Activated naive CD4-positive, alpha-beta T cell treated with anti-CD3 and anti-CD28 coated beads, Interleukin-2, amount 50 U/mL, for 24 hours (primary cell): Measurements from ENCODE around the gene IL6ST.
"Not testable (repeated sequence)": the region's sequence is repeated elsewhere in the genome, so short reads cannot be mapped to it uniquely, and the experiment has no call there.

ENCODE experiments used
- H3K27ac Mint-ChIP-seq: one replicate; pipeline ENCODE4 v1.8.0; 2021; ENCODE audit warnings: mild to moderate bottlenecking, mixed read lengths
- H3K27me3 Mint-ChIP-seq: one replicate; pipeline ENCODE4 v1.8.0; 2021; ENCODE audit warnings: mixed read lengths
- H3K36me3 Mint-ChIP-seq: one replicate; pipeline ENCODE4 v1.8.0; 2021; ENCODE audit warnings: mixed read lengths
- H3K4me1 Mint-ChIP-seq: one replicate; pipeline ENCODE4 v1.8.0; 2021; ENCODE audit warnings: mixed read lengths
- H3K4me3 Mint-ChIP-seq: one replicate; pipeline ENCODE4 v1.8.0; 2021; ENCODE audit warnings: mild to moderate bottlenecking, mixed read lengths
- H3K9me3 Mint-ChIP-seq: one replicate; pipeline ENCODE4 v1.8.0; 2021; ENCODE audit warnings: mixed read lengths

The IL6ST gene

GRCh38 chr5:55993013-55993412 is 1.8 kb downstream of the IL6ST start:
- H3K36me3 Mint-ChIP-seq, result peaks cover 17% of the 10 kb centered on the region
- H3K4me3 Mint-ChIP-seq, result peak overlapping the region; percentile 98
- peaks cover 71% of the 10 kb centered on the region for H3K4me1 Mint-ChIP-seq
- H3K27me3 Mint-ChIP-seq, result no peaks in the 10 kb centered on the region
- H3K27ac Mint-ChIP-seq, result peak overlapping the region; percentile 100
- no peaks in the 10 kb centered on the region for H3K9me3 Mint-ChIP-seq

- no peaks in the 10 kb centered on the region for H3K27me3 Mint-ChIP-seq
- peaks cover 74% of the 10 kb centered on the region for H3K4me1 Mint-ChIP-seq
- no peaks in the 10 kb centered on the region for H3K9me3 Mint-ChIP-seq
- peaks cover 17% of the 10 kb centered on the region for H3K36me3 Mint-ChIP-seq
- peak overlapping the region; percentile 90 for H3K27ac Mint-ChIP-seq
- H3K4me3 Mint-ChIP-seq, result peak overlapping the region; percentile 98
Measured at GRCh38 chr5:55991768-55992486, 2.8 kb downstream of the IL6ST start.

DNA sequence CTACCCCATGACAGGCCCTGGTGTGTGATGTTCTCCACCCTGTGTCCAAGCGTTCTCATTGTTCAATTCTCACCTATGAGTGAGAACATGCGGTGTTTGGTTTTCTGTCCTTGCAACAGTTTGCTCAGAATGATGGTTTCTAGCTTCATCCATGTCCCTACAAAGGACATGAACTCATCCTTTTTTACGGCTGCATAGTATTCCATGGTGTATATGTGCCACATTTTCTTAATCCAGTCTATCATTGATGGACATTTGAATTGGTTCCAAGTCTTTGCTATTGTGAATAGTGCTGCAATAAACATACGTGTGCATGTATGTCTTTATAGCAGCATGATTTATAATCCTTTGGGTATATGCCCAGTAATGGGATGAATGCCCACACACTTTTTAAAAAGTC is 3.9 kb downstream of the IL6ST start:
- peaks cover 23% of the 10 kb centered on the region for H3K36me3 Mint-ChIP-seq
- H3K4me3 Mint-ChIP-seq, result peak overlapping the region; percentile 98
- not testable (repeated sequence) for H3K9me3 Mint-ChIP-seq, H3K27me3 Mint-ChIP-seq
- peak overlapping the region; percentile 90 for H3K27ac Mint-ChIP-seq
- H3K4me1 Mint-ChIP-seq, result peaks cover 74% of the 10 kb centered on the region

- peak overlapping the region; percentile 98 for H3K4me3 Mint-ChIP-seq
- H3K9me3 Mint-ChIP-seq, result no peaks in the 10 kb centered on the region
- H3K4me1 Mint-ChIP-seq, result peaks cover 79% of the 10 kb centered on the region
- H3K36me3 Mint-ChIP-seq, result peaks cover 23% of the 10 kb centered on the region
- peak overlapping the region; percentile 90 for H3K27ac Mint-ChIP-seq
- no peaks in the 10 kb centered on the region for H3K27me3 Mint-ChIP-seq
Measured at GRCh38 chr5:55989860-55990259, 4.9 kb downstream of the IL6ST start.

DNA sequence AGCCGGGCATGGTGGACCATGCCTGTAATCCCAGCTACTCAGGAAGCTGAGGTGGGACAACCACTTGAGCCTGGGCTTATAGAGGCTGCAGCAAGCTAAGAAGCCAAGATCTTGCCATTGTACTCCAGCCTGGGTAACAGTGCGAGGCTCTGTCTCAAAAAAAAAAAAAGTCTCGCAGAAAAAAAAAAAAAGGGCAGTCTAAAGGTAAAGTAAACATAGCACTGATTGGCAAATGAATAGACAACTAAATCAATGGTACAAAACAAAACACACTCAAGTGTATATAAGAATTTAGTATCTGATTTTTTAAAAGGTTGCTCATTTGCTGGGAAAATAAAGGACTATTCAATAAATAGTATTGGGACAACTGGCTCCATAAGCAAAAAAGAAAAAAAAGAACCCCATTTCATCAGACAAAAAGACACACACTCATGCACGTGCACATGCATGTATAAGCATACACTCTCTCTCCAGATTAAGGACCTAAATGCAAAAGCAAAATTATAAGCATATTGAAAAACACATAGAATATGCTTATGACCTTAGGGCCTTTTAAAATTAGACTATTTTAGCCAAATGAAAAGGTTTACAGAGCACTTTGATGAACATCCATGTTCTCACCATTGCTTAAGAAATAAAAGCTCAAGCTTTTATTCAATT is 5.7 kb downstream of the IL6ST start:
- H3K4me3 Mint-ChIP-seq, result peak overlapping the region; percentile 98
- no peaks in the 10 kb centered on the region for H3K27me3 Mint-ChIP-seq
- peaks cover 21% of the 10 kb centered on the region for H3K36me3 Mint-ChIP-seq
- peaks cover 86% of the 10 kb centered on the region for H3K4me1 Mint-ChIP-seq
- no peaks in the 10 kb centered on the region for H3K9me3 Mint-ChIP-seq
- peak overlapping the region; percentile 90 for H3K27ac Mint-ChIP-seq

DNA sequence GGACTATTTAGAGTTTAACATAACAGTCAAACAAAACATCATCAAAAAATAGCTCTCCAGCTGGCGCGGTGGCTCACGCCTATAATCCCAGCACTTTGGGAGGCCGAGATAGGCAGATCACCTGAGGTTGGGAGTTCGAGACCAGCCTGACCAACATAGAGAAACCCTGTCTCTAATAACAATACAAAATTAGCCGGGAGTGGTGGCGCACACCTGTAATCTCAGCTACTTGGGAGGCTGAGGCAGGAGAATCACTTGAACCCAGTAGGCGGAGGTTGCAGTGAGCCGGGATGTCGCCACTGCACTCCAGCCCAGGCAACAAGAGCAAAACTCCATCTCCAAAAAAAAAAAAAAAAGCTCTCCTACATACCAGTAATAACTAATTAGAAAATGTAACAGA is 6.3 kb downstream of the IL6ST start:
- Mint-ChIP-seq H3K27ac (peak overlapping the region; percentile 90), H3K4me3 (peak overlapping the region; percentile 98), H3K36me3 (peaks cover 19% of the 10 kb centered on the region), H3K4me1 (peaks cover 92% of the 10 kb centered on the region)
- H3K9me3 Mint-ChIP-seq, H3K27me3 Mint-ChIP-seq: not testable (repeated sequence)

DNA sequence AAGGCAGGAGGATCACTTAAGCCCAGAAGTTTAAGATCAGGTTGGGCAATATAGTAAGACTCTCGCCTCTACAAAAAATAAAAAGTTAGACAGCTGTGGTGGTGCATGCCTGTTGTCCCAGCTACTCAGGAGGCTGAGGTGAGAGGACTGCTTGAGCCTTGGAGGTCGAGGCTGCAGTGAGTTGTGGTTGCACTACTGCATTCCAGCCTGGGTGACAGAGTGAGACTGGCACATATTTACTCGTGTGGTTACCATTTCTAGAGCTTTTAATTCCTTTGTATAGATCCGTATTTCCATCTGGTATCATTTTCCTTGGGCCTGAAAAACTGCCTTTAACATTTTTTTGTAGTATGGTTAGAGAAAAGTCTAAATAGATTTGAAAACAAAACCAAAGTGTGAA is 7.8 kb downstream of the IL6ST start:
- H3K27ac Mint-ChIP-seq, result peak overlapping the region; percentile 78
- peaks cover 18% of the 10 kb centered on the region for H3K36me3 Mint-ChIP-seq
- H3K9me3 Mint-ChIP-seq, result no peaks in the 10 kb centered on the region
- H3K27me3 Mint-ChIP-seq, result no peaks in the 10 kb centered on the region
- peaks cover 97% of the 10 kb centered on the region for H3K4me1 Mint-ChIP-seq
- H3K4me3 Mint-ChIP-seq, result peak overlapping the region; percentile 98

- H3K9me3 Mint-ChIP-seq, result no peaks in the 10 kb centered on the region
- no peaks in the 10 kb centered on the region for H3K27me3 Mint-ChIP-seq
- H3K36me3 Mint-ChIP-seq, result peaks cover 8% of the 10 kb centered on the region
- H3K4me3 Mint-ChIP-seq, result peak overlapping the region; percentile 72
- peak overlapping the region; percentile 90 for H3K27ac Mint-ChIP-seq
- peaks cover 91% of the 10 kb centered on the region for H3K4me1 Mint-ChIP-seq
Measured at GRCh38 chr5:55985181-55985580, 9.6 kb downstream of the IL6ST start.

DNA sequence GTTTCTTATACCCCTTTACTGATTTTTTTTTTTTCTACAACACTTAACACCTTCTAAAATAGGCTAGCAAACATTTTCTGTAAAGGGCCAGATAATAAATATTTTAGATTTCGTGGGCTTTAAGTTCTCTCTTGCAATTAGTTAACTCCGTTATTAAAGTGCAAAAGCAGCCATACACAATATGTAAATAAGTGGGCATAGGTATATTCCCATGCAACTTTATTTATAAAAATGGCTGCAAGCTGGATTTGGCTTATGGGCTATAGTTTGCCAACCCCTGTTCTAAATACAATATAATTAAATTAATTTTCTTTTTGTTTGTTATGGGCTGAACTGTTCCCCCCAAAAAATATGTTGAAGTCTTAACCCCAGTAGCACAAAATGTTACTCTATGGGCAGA is 10.8 kb downstream of the IL6ST start:
- Mint-ChIP-seq H3K4me1 (peaks cover 90% of the 10 kb centered on the region), H3K27me3 (no peaks in the 10 kb centered on the region), H3K27ac (peak overlapping the region; percentile 44), H3K4me3 (peak overlapping the region; percentile 64), H3K9me3 (no peaks in the 10 kb centered on the region), H3K36me3 (peaks cover 9% of the 10 kb centered on the region)

DNA sequence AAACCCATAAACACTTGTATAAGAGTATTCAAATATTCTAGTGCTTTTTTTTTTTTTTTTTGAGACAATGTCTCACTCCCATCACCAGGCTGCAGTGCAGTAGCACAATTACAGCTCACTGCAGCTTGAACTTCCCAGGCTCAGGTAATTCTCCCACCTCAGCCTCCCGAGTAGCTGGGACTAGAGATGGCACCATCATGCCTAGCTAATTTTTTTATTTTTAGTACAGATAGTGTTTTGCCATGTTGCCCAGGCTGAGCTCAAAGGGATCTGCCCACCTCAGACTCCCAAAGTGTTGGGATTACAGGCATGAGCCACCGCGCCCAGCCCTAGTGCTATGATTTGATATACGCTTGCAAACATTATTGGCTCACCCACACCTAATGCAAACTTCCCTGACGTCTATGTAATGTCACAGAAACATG is 11.8 kb downstream of the IL6ST start:
- Mint-ChIP-seq H3K27me3 (no peaks in the 10 kb centered on the region), H3K27ac (peak overlapping the region; percentile 70), H3K4me3 (peak overlapping the region; percentile 77), H3K36me3 (peaks cover 12% of the 10 kb centered on the region), H3K9me3 (no peaks in the 10 kb centered on the region), H3K4me1 (peaks cover 89% of the 10 kb centered on the region)

DNA sequence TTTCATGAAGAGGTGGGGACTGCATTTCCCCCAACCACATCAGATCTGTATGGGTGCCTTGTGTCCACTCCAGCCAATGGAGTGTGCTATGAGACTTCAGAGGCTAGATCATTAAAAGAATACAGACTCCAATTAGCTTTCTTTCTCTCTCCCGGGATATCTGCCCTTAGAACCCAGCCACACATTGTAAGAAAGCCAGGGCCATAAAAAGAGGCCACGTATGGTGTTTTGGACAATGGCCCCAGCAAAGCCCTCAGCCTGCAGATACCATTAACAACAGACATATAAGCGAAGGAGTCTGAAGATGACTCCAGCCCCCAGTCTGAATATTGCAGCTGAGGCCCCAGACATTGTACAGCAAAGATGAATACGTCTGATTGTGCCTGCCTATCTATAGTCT is 21.5 kb downstream of the IL6ST start:
- no peak overlapping the region for H3K4me3 Mint-ChIP-seq
- H3K27ac Mint-ChIP-seq, result peak overlapping the region; percentile 89
- H3K27me3 Mint-ChIP-seq, result no peaks in the 10 kb centered on the region
- H3K4me1 Mint-ChIP-seq, result peaks cover 79% of the 10 kb centered on the region
- H3K9me3 Mint-ChIP-seq, result no peaks in the 10 kb centered on the region
- H3K36me3 Mint-ChIP-seq, result peaks cover 18% of the 10 kb centered on the region

GRCh38 chr5:55969956-55970355 is 24.8 kb downstream of the IL6ST start:
- peaks cover 71% of the 10 kb centered on the region for H3K4me1 Mint-ChIP-seq
- H3K9me3 Mint-ChIP-seq, result no peaks in the 10 kb centered on the region
- H3K27ac Mint-ChIP-seq, result peak overlapping the region; percentile 98
- peaks cover 19% of the 10 kb centered on the region for H3K36me3 Mint-ChIP-seq
- no peaks in the 10 kb centered on the region for H3K27me3 Mint-ChIP-seq
- H3K4me3 Mint-ChIP-seq, result peak overlapping the region; percentile 57

DNA sequence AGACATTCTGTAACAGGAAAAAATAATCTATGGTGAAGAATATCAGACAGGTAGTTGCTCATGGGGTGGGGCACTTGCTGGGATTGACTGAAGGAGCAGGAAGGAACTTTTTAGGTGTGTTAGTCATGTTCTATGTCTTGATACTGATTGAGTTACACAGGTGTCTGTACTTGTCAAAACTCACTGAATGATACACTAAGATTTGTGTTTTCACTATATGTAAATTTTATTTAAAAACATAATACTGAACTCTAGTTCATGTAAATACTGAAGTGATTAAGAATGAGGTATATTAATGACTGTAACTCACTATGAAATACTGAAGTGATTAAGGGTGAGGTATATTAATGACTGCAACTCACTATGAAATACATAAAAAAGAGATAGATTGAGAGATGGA is 28.5 kb downstream of the IL6ST start:
- H3K27me3 Mint-ChIP-seq, result no peaks in the 10 kb centered on the region
- no peak overlapping the region for H3K4me3 Mint-ChIP-seq
- H3K4me1 Mint-ChIP-seq, result peaks cover 60% of the 10 kb centered on the region
- H3K9me3 Mint-ChIP-seq, result no peaks in the 10 kb centered on the region
- peak overlapping the region; percentile 92 for H3K27ac Mint-ChIP-seq
- H3K36me3 Mint-ChIP-seq, result peaks cover 24% of the 10 kb centered on the region

- Mint-ChIP-seq H3K9me3 (no peaks in the 10 kb centered on the region), H3K27ac (peak overlapping the region; percentile 73), H3K27me3 (no peaks in the 10 kb centered on the region), H3K4me3 (no peak overlapping the region), H3K36me3 (peaks cover 26% of the 10 kb centered on the region), H3K4me1 (peaks cover 60% of the 10 kb centered on the region)
Measured at GRCh38 chr5:55965525-55965924, 29.2 kb downstream of the IL6ST start.

DNA sequence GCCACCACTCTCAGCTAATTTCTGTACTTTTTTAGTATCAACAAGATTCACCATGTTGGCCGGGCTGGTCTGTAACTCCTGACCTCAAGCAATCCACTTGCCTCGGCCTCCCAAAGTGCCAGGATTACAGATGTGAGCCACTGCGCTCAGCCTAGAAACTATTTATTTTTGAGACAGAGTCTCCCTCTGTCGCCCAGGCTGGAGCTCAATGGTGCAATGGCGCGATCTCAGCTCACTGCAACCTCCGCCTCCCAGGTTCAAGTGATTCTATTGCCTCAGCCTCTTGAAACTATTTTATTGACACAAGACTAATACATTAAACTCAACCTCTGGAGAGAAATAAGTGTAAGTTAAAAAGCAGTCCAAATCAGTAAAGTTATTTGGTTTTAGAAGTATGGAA is 34.0 kb downstream of the IL6ST start:
- no peaks in the 10 kb centered on the region for H3K27me3 Mint-ChIP-seq
- no peak overlapping the region for H3K4me3 Mint-ChIP-seq
- peaks cover 24% of the 10 kb centered on the region for H3K36me3 Mint-ChIP-seq
- peaks cover 48% of the 10 kb centered on the region for H3K4me1 Mint-ChIP-seq
- no peaks in the 10 kb centered on the region for H3K9me3 Mint-ChIP-seq
- H3K27ac Mint-ChIP-seq, result peak overlapping the region; percentile 61

DNA sequence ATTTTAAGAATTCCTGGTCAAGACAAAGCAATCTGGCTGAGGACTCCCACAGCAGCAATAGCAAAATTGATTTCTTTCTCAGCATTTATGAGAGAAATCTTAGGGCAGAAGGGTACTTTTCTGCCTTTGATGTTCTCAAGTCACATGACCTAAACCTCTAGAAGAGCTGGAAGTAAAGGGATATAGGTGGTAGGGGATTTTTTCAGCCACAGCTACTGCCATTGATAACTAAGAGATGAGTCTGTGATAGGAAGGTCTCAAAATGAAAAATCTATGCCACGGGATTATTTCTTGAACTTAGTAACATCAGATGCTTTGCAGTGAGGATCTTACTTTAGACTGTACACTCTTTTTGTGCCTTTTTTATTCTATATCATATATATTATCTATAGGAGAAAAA is 35.6 kb downstream of the IL6ST start:
- H3K36me3 Mint-ChIP-seq, result peaks cover 25% of the 10 kb centered on the region
- H3K4me3 Mint-ChIP-seq, result no peak overlapping the region
- peak overlapping the region; percentile 84 for H3K27ac Mint-ChIP-seq
- H3K4me1 Mint-ChIP-seq, result peaks cover 41% of the 10 kb centered on the region
- H3K9me3 Mint-ChIP-seq, result no peaks in the 10 kb centered on the region
- no peaks in the 10 kb centered on the region for H3K27me3 Mint-ChIP-seq
